Pancreas (tissue), 10 donors: Measurements from ENCODE around the gene FAM186B. TPM values are rescaled to one million over a fixed set of nuclear protein-coding genes. Genes with fewer than 3 reads are reported as not detected.

ENCODE experiments used
- ATAC-seq, 4 donors: fragments of 200-7000 bp; cut with Tn5 transposase; one replicate each; pipeline versions ENCODE4 v1.8.0 to v1.9.1; 2020; ENCODE audit warnings: mild to moderate bottlenecking in 4 of 4, moderate library complexity in 4 of 4
- DNase-seq, 6 donors: peaks; one replicate each; pipeline ENCODE4 v3.0.0-alpha.2; 2020
- FAIRE-seq: peaks from 2 replicates; lab custom pipeline; 2012; peaks lifted over from hg19 to GRCh38; lab: Jason Lieb, UNC
- H3K27ac ChIP-seq, 4 donors: fragments of 200-600 bp; sonication (generic); 1 replicate in 3 of 4; 2 replicates in 1 of 4; pipeline versions ENCODE4 v1.5.0 to v1.8.0; 2020
- H3K27me3 ChIP-seq, 4 donors: fragments of 200-600 bp; one replicate each; pipeline ENCODE4 v1.8.0; 2021
- H3K36me3 ChIP-seq, 3 donors: fragments of 200-600 bp; sonication (generic) in 1 of 3; one replicate each; pipeline versions ENCODE4 v1.5.0 to v1.8.0; 2020 to 2021
- H3K4me1 ChIP-seq, 3 donors: fragments of 200-600 bp; one replicate each; pipeline ENCODE4 v1.8.0; 2021
- H3K4me3 ChIP-seq, 4 donors: fragments of 200-600 bp; sonication (generic) in 2 of 4; one replicate each; pipeline versions ENCODE4 v1.5.0 to v1.8.0; 2020 to 2021
- H3K9me3 ChIP-seq, 4 donors: fragments of 200-600 bp; one replicate each; pipeline ENCODE4 v1.8.0; 2021
- WGBS, 2 donors: extraction: QIAGEN DNeasy Blood & Tissue Kit; methylation state at CpG; one replicate each; pipeline ENCODE4 v1.1.7; 2013; 5-methylcytosine and 5-hydroxymethylcytosine counted together
- intact Hi-C, 3 donors: fragments of 100-400 bp; cut with DNase I; formaldehyde crosslinking; loops; one replicate each; pipeline versions ENCODE4 v1.11.1 to v1.14.2; 2022
- polyA plus RNA-seq, 2 donors: library from polyadenylated mRNA; stranded (reverse); fragments of 200-250 nt; gene quantifications; one replicate each; pipeline ENCODE4 v1.2.3, GENCODE V29; 2013
- total RNA-seq, 6 donors: library from RNA; stranded (reverse); fragmentation: NEBNext Ultra II Directional in 4 of 6; extraction: Animal tissue kit (Norgen Biotek cat#: 25700) in 4 of 6; gene quantifications; one replicate each; pipeline versions ENCODE4 v1.2.1 to v1.2.4, GENCODE V29; 2021 to 2023
- TF ChIP-seq, protein P1 (sequence below), 4 donors: fragments of 200-600 bp; sonication (generic) in 3 of 4; IDR thresholded peaks; one replicate each; pipeline versions ENCODE4 v1.5.0 to v1.8.0; 2021; ENCODE audit warnings: antibody characterized with exemption in 4 of 4
- donor health status: healthy with polysubstance abuse.
- donor health status: DM: no; HTN: no; CAD: no; lungs with moderate emphysema.
- donor health status: DM: no; HTN: no; CAD: no.
- donor health status: control.
- donor health status: control.
- donor health status: Bipolar disorder and iron deficiency.
- donor health status: DM: yes; HTN: yes; CAD: no.
- donor health status: DM: no; HTN: no; CAD: no.
- donor health status: DM: no; HTN: no; CAD: no.
- donor health status: DM: yes; HTN: yes; CAD: no.

The FAM186B gene
- total and polyA plus RNA-seq, 8 donors: 0.49 to 1.7 (median 0.74) TPM

GRCh38 chr12:49636574-49636973, 31.1 kb upstream of the FAM186B start:
- TF ChIP-seq, protein P1, sequence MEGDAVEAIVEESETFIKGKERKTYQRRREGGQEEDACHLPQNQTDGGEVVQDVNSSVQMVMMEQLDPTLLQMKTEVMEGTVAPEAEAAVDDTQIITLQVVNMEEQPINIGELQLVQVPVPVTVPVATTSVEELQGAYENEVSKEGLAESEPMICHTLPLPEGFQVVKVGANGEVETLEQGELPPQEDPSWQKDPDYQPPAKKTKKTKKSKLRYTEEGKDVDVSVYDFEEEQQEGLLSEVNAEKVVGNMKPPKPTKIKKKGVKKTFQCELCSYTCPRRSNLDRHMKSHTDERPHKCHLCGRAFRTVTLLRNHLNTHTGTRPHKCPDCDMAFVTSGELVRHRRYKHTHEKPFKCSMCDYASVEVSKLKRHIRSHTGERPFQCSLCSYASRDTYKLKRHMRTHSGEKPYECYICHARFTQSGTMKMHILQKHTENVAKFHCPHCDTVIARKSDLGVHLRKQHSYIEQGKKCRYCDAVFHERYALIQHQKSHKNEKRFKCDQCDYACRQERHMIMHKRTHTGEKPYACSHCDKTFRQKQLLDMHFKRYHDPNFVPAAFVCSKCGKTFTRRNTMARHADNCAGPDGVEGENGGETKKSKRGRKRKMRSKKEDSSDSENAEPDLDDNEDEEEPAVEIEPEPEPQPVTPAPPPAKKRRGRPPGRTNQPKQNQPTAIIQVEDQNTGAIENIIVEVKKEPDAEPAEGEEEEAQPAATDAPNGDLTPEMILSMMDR (IDR thresholded peaks at IDR 0.05): no peak
- intact Hi-C loops: no loop called here
- no peak overlapping the region for H3K27ac ChIP-seq

DNA sequence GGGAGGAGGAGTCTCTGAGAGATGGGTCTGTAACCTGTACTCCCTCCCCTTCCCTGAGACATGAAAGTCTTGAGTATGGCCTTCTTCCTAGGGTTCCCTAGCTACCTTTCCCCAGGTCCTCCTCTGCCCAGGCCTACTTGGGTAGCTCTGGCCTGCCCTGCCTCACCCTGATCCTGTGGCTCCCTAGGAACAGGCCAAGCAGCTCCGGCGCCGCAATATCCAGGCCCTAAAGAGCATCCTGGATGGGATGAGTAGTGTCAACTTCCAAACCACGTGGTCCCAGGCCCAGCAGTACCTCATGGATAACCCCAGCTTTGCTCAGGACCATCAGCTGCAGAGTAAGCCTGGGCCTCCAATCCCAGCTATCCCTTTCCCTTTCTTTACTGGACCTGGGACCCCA, 30.2 kb upstream of the FAM186B start:
- DNase-seq (no peak), ATAC-seq (no peak), FAIRE-seq (no peak)
- Histone ChIP-seq H3K36me3 (peaks cover 0 to 4% (median 0%) of the 10 kb centered on the region in 3 donors), H3K27ac (no peak overlapping the region), H3K4me3 (no peak overlapping the region), H3K9me3 (no peaks in the 10 kb centered on the region), H3K27me3 (no peaks in the 10 kb centered on the region), H3K4me1 (no peaks in the 10 kb centered on the region)
- 93% methylated on average over 4 of the region's 4 CpGs for WGBS, 2 donors
- TF ChIP-seq, protein P1 (IDR thresholded peaks at IDR 0.05): no peak
- intact Hi-C loops: no loop called here

More at GRCh38 chr12:49636574-49636973, 31.1 kb upstream of the FAM186B start:
- Histone ChIP-seq H3K9me3 (no peaks in the 10 kb centered on the region), H3K36me3 (peaks cover 0 to 4% (median 0%) of the 10 kb centered on the region in 3 donors), H3K4me3 (no peak overlapping the region), H3K27me3 (no peaks in the 10 kb centered on the region), H3K4me1 (no peaks in the 10 kb centered on the region)
- ATAC-seq (no peak), FAIRE-seq (no peak), DNase-seq (no peak)
- WGBS, 2 donors: 87 to 90% methylated on average over 13 of the region's 13 CpGs

GRCh38 chr12:49635036-49635435, 29.6 kb upstream of the FAM186B start:
- no peak for DNase-seq
- TF ChIP-seq, protein P1 (IDR thresholded peaks at IDR 0.05): no peak
- intact Hi-C loops: no loop called here
- no peak for FAIRE-seq
- no peak overlapping the region for H3K27ac ChIP-seq
- no peak for ATAC-seq
- no peak overlapping the region for H3K4me3 ChIP-seq
- H3K27me3 ChIP-seq: no peaks in the 10 kb centered on the region
- 88 to 92% methylated on average over 9 of the region's 9 CpGs for WGBS, 2 donors
- no peaks in the 10 kb centered on the region for H3K9me3 ChIP-seq
- H3K36me3 ChIP-seq: peaks cover 0 to 4% (median 0%) of the 10 kb centered on the region in 3 donors
- no peaks in the 10 kb centered on the region for H3K4me1 ChIP-seq

GRCh38 chr12:49633703-49634345, 28.4 kb upstream of the FAM186B start:
- H3K36me3 ChIP-seq: peaks cover 0 to under 1% (median 0%) of the 10 kb centered on the region in 3 donors
- no peaks in the 10 kb centered on the region for H3K4me1 ChIP-seq
- intact Hi-C loops: no loop called here
- ATAC-seq (no peak), FAIRE-seq (no peak), DNase-seq (no peak)
- H3K9me3 ChIP-seq: no peaks in the 10 kb centered on the region
- TF ChIP-seq, protein P1 (IDR thresholded peaks at IDR 0.05): no peak
- no peak overlapping the region for H3K4me3 ChIP-seq
- no peaks in the 10 kb centered on the region for H3K27me3 ChIP-seq
- H3K27ac ChIP-seq: no peak overlapping the region
- 96 to 100% methylated on average over 2 of the region's 2 CpGs for WGBS, 2 donors

DNA sequence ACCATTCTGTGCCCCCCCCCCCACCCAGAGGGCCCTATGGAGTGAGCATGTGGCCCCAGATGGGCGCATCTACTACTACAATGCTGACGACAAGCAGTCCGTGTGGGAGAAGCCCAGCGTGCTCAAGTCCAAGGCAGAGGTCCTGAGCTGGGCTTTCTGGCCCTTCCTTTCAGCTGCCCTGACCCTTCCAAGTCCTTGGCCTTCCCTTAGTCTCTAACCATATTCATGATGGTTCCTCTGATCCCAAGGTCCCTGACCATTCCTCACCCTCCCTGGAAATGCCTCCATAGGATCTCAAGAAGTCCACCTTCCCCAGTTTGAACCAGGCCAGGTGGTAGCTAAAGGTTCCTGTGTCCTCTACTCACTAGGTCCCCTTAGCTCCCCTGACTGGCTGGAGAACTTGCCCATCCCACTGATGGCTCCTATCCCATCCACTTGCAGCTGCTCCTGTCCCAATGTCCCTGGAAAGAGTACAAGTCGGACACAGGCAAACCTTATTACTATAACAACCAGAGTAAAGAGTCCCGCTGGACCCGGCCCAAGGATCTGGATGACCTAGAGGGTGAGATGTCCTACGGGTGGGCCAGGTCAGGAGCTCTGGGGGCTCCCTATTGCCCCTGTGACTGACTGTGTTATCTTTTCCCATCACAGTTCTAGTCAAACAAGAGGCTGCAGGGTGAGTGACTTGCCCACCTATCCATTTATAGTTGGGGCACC, 27.7 kb upstream of the FAM186B start:
- ATAC-seq: no peak
- Histone ChIP-seq H3K27me3 (no peaks in the 10 kb centered on the region), H3K27ac (no peak overlapping the region), H3K36me3 (no peaks in the 10 kb centered on the region), H3K4me1 (no peaks in the 10 kb centered on the region), H3K4me3 (no peak overlapping the region), H3K9me3 (no peaks in the 10 kb centered on the region)
- 92 to 94% methylated on average over 7 to 8 of the region's 8 CpGs for WGBS, 2 donors
- intact Hi-C loops: no loop called here
- TF ChIP-seq, protein P1 (IDR thresholded peaks at IDR 0.05): no peak
- no peak for DNase-seq
- no peak for FAIRE-seq
